Osteocyte (in vitro differentiated cells): Measurements from ENCODE around the gene TTLL11. TPM values are rescaled to one million over a fixed set of nuclear protein-coding genes. Genes with fewer than 3 reads are reported as not detected.

Source experiments
- DNase-seq: peaks from one replicate; pipeline ENCODE4 v3.0.0; 2021; ENCODE audit warnings: mixed read lengths; ENCODE audit not compliant: unreplicated experiment; ENCODE audit errors: extremely low spot score
- H3K27ac Mint-ChIP-seq: one replicate; pipeline ENCODE4 v1.8.0; 2021; ENCODE audit warnings: mild to moderate bottlenecking, mixed read lengths; ENCODE audit not compliant: unreplicated experiment
- H3K27me3 Mint-ChIP-seq: one replicate; pipeline ENCODE4 v1.8.0; 2021; ENCODE audit warnings: mixed read lengths; ENCODE audit not compliant: unreplicated experiment
- H3K36me3 Mint-ChIP-seq: one replicate; pipeline ENCODE4 v1.8.0; 2021; ENCODE audit warnings: mixed read lengths; ENCODE audit not compliant: unreplicated experiment
- H3K4me1 Mint-ChIP-seq: one replicate; pipeline ENCODE4 v1.8.0; 2021; ENCODE audit warnings: mixed read lengths; ENCODE audit not compliant: unreplicated experiment
- H3K4me3 Mint-ChIP-seq: one replicate; pipeline ENCODE4 v1.8.0; 2021; ENCODE audit warnings: mild to moderate bottlenecking, moderate library complexity, mixed read lengths; ENCODE audit not compliant: unreplicated experiment
- H3K9me3 Mint-ChIP-seq: one replicate; pipeline ENCODE4 v1.8.0; 2021; ENCODE audit warnings: mixed read lengths; ENCODE audit not compliant: unreplicated experiment
- CTCF ChIP-seq: fragments of 200-600 bp; sonication (generic); IDR thresholded peaks from 2 replicates; pipeline ENCODE4 v1.5.0; 2021; ENCODE audit warnings: antibody characterized with exemption, mild to moderate bottlenecking, moderate library complexity
- total RNA-seq: library from RNA; stranded (reverse); gene quantifications from 2 replicates; pipeline ENCODE4 v1.2.1, GENCODE V29; 2021

Gene TTLL11
- total RNA-seq, 1 donor from 2014 or later: 6.0 TPM

DNA sequence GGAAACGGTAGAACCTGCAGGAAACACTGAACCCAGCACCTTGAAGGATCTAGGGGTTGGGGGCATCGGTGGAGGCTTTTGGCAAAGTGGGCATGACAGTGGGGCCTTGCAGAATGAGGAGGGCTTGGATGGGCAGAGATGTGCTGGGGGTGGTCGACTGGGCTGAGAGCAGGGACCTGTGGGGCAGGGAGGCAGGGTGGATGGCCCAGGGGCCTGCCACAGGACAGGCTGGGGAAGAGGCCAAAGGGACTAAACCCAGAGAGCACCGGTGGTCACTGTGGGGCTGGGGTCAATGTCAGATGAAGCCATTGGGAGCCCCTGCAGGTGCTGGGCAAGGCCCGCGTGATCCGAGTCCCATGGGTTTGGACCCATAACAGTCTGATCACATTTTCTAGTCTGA is 266.4 kb downstream of the TTLL11 start:
- Mint-ChIP-seq H3K27me3 (no peaks in the 10 kb centered on the region), H3K4me1 (peaks cover 8% of the 10 kb centered on the region), H3K4me3 (no peak overlapping the region), H3K9me3 (no peaks in the 10 kb centered on the region), H3K36me3 (peaks cover 2% of the 10 kb centered on the region), H3K27ac (no peak overlapping the region)
- peak; percentile 77 for DNase-seq
- no peak for TF ChIP-seq CTCF

DNA sequence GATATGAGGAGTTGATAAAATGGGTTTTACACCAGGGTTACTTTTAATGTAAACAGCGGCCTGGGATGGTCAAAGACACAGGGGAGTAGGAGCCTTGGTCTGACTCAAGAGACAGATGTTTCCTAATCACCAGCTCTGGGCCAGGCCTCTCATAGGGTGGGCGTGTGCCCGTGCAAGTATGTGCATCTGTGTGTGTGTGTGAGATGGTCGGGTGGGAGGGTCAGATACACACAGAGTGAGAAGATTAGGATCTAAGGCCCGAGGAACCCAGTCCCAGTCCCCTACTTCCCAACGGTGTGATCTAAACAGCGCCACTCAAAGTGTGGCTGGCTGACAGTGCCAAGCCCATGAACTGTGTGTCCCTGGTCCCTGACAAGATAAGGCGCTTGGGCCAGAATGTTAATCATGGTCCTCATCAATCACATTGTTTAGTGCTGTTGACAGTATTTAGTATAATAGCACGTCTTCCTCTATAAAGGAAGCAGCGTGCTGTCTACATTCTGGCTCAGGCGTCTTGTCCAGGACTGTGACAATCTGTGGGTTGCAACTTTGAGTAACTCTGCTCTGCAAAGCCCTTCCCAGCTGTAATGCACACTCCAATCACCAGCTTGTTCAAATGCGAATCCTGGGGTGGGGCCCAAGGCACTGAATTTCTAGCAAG is 267.9 kb downstream of the TTLL11 start:
- TF ChIP-seq CTCF: no peak
- H3K27ac Mint-ChIP-seq: no peak overlapping the region
- H3K9me3 Mint-ChIP-seq: no peaks in the 10 kb centered on the region
- DNase-seq: peak; percentile 54
- H3K4me3 Mint-ChIP-seq: no peak overlapping the region
- H3K27me3 Mint-ChIP-seq: no peaks in the 10 kb centered on the region
- H3K36me3 Mint-ChIP-seq: peaks cover 2% of the 10 kb centered on the region
- peaks cover 8% of the 10 kb centered on the region for H3K4me1 Mint-ChIP-seq

- peak; percentile 38 for DNase-seq
- no peak overlapping the region for H3K4me3 Mint-ChIP-seq
- H3K27ac Mint-ChIP-seq: no peak overlapping the region
- peaks cover 7% of the 10 kb centered on the region for H3K4me1 Mint-ChIP-seq
- H3K36me3 Mint-ChIP-seq: peaks cover 2% of the 10 kb centered on the region
- TF ChIP-seq CTCF: no peak
- no peaks in the 10 kb centered on the region for H3K27me3 Mint-ChIP-seq
- no peaks in the 10 kb centered on the region for H3K9me3 Mint-ChIP-seq
These were observed 268.5 kb downstream of the TTLL11 start for GRCh38 chr9:121824651-121825030.

DNA sequence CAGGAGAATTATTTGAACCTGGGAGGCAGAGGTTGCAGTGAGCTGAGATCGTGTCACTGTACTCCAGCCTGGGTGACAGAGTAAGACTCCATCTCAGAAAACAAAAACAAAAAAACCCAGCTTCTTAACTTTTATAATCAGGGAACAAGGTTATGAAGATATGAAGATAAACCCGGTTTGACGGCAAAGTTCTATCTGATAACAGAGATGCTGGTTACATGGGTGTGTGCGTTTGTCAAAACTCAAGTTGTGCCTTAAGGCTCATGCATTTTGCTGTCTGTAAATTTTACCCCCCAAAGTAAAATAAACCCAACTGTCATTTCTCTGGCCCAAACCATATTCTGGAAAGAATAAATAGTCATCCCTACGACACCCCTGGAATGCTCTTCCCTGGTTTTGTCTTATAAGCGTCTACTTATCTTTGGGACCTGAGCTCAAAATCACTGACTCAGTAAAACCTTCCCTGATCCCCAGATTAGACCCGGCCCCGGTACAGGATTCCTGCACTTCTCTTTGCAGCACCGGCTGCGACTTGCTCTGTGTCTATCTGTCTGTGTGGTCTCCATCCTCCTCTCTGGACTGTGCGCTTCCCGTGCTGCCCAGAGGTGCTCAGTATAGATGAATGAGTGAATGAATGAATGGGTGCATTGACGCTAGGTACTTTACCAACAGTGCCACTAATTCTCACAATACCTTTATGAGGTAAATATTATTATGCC is 269.5 kb downstream of the TTLL11 start:
- H3K4me1 Mint-ChIP-seq: peaks cover 7% of the 10 kb centered on the region
- H3K4me3 Mint-ChIP-seq: no peak overlapping the region
- peak; percentile 54 for DNase-seq
- H3K36me3 Mint-ChIP-seq: peaks cover 2% of the 10 kb centered on the region
- H3K27ac Mint-ChIP-seq: no peak overlapping the region
- no peaks in the 10 kb centered on the region for H3K9me3 Mint-ChIP-seq
- no peaks in the 10 kb centered on the region for H3K27me3 Mint-ChIP-seq
- no peak for TF ChIP-seq CTCF
